Parathyroid adenoma (tissue), 2 donors: ENCODE results near the gene SYAP1.
A peak's percentile ranks its signal among the peaks of the same experiment; 100 is the strongest.
"Not testable (repeated sequence)": the region's sequence is repeated elsewhere in the genome, so short reads cannot be mapped to it uniquely, and the experiment has no call there.

ENCODE experiments used
- H2AFZ ChIP-seq: fragments of 300-600 bp; sonication (generic); one replicate; pipeline ENCODE4 v1.7.0; 2017; ENCODE audit warnings: antibody characterized with exemption, mild to moderate bottlenecking
- H3K27ac ChIP-seq: fragments of 300-600 bp; sonication (generic); one replicate; pipeline ENCODE4 v1.7.0; 2017
- H3K27me3 ChIP-seq: fragments of 300-600 bp; sonication (generic); one replicate; pipeline ENCODE4 v1.7.0; 2017; ENCODE audit warnings: low read length; ENCODE audit not compliant: control insufficient read depth, insufficient read depth
- H3K36me3 ChIP-seq: fragments of 300-600 bp; sonication (generic); one replicate; pipeline ENCODE4 v1.7.0; 2017; ENCODE audit warnings: low read length; ENCODE audit not compliant: control insufficient read depth, insufficient read depth
- H3K4me1 ChIP-seq: fragments of 300-600 bp; sonication (generic); one replicate; pipeline ENCODE4 v1.7.0; 2017; ENCODE audit warnings: control low read depth
- H3K4me2 ChIP-seq: fragments of 300-600 bp; sonication (generic); one replicate; pipeline ENCODE4 v1.7.0; 2017; ENCODE audit warnings: low read length
- H3K4me3 ChIP-seq: fragments of 300-600 bp; sonication (generic); one replicate; pipeline ENCODE4 v1.7.0; 2017; ENCODE audit warnings: low read depth, low read length
- H3K79me2 ChIP-seq: fragments of 300-600 bp; sonication (generic); one replicate; pipeline ENCODE4 v1.7.0; 2017; ENCODE audit warnings: control low read depth
- H3K9ac ChIP-seq: fragments of 300-600 bp; sonication (generic); one replicate; pipeline ENCODE4 v1.7.0; 2017; ENCODE audit warnings: mild to moderate bottlenecking
- H3K9me3 ChIP-seq: fragments of 300-600 bp; sonication (generic); one replicate; pipeline ENCODE4 v1.7.0; 2017; ENCODE audit warnings: low read length; ENCODE audit not compliant: control insufficient read depth
- CTCF ChIP-seq: fragments of 300-600 bp; sonication (generic); IDR thresholded peaks from one replicate; pipeline ENCODE4 v1.7.0; 2017; ENCODE audit warnings: antibody characterized with exemption, mild to moderate bottlenecking
- donor health status: primary hyperparathyroidism.

Gene SYAP1

GRCh38 chrX:16718824-16719333 lies 533 bp upstream of the SYAP1 start:
- Histone ChIP-seq H3K9me3 (no peaks in the 10 kb centered on the region), H2AFZ (peak overlapping the region; percentile 90), H3K27ac (peak overlapping the region; percentile 97), H3K4me3 (peak overlapping the region; percentile 74), H3K27me3 (no peaks in the 10 kb centered on the region), H3K4me1 (no peaks in the 10 kb centered on the region), H3K9ac (peak overlapping the region; percentile 84), H3K36me3 (no peaks in the 10 kb centered on the region), H3K79me2 (peaks cover 16% of the 10 kb centered on the region), H3K4me2 (peak overlapping the region; percentile 93)
- TF ChIP-seq CTCF = no peak

GRCh38 chrX:16722481-16722880 lies 3.1 kb downstream of the SYAP1 start:
- Histone ChIP-seq H3K4me2 (no peak overlapping the region), H2AFZ (no peak overlapping the region), H3K79me2 (peaks cover 22% of the 10 kb centered on the region), H3K27me3 (no peaks in the 10 kb centered on the region), H3K9me3 (no peaks in the 10 kb centered on the region), H3K4me1 (no peaks in the 10 kb centered on the region), H3K9ac (no peak overlapping the region), H3K4me3 (no peak overlapping the region), H3K27ac (no peak overlapping the region), H3K36me3 (no peaks in the 10 kb centered on the region)
- TF ChIP-seq CTCF = no peak

GRCh38 chrX:16725072-16725471 lies 5.7 kb downstream of the SYAP1 start:
- Histone ChIP-seq H3K4me3 (no peak overlapping the region), H3K4me1 (no peaks in the 10 kb centered on the region), H3K9me3 (no peaks in the 10 kb centered on the region), H3K4me2 (no peak overlapping the region), H3K79me2 (peaks cover 30% of the 10 kb centered on the region), H3K9ac (no peak overlapping the region), H3K36me3 (no peaks in the 10 kb centered on the region), H3K27me3 (no peaks in the 10 kb centered on the region), H2AFZ (no peak overlapping the region), H3K27ac (no peak overlapping the region)
- TF ChIP-seq CTCF = no peak

GRCh38 chrX:16726347-16726988 lies 7.1 kb downstream of the SYAP1 start:
- not testable (repeated sequence) for H3K4me3 ChIP-seq, H3K9me3 ChIP-seq, H2AFZ ChIP-seq, H3K4me2 ChIP-seq, H3K27ac ChIP-seq, H3K27me3 ChIP-seq, H3K36me3 ChIP-seq, H3K9ac ChIP-seq, H3K4me1 ChIP-seq
- peaks cover 20% of the 10 kb centered on the region for H3K79me2 ChIP-seq

- Histone ChIP-seq H3K27ac (no peak overlapping the region), H3K4me2 (no peak overlapping the region), H3K9me3 (no peaks in the 10 kb centered on the region), H3K4me3 (no peak overlapping the region), H3K79me2 (peaks cover 14% of the 10 kb centered on the region), H3K4me1 (no peaks in the 10 kb centered on the region), H2AFZ (no peak overlapping the region), H3K36me3 (no peaks in the 10 kb centered on the region), H3K9ac (no peak overlapping the region), H3K27me3 (no peaks in the 10 kb centered on the region)
- TF ChIP-seq CTCF = no peak
These were observed 8.2 kb downstream of the SYAP1 start for GRCh38 chrX:16727637-16728036.
